DND-41 (cell line): ENCODE data around the gene ZMIZ1.

ENCODE experiments used
- EZH2 ChIP-seq: IDR thresholded peaks from 3 replicates; pipeline ENCODE4 v1.6.1; 2012; ENCODE audit warnings: borderline replicate concordance, low read depth, mild to moderate bottlenecking, moderate library complexity, low read length, inconsistent platforms; ENCODE audit not compliant: severe bottlenecking
- TF ChIP-seq, protein P1 (sequence below): IDR thresholded peaks from 2 replicates; pipeline ENCODE4 v1.5.1; 2012; ENCODE audit warnings: borderline replicate concordance, low read length, moderate library complexity, mild to moderate bottlenecking; ENCODE audit not compliant: poor library complexity, severe bottlenecking; ENCODE audit errors: extremely low read depth

DNA sequence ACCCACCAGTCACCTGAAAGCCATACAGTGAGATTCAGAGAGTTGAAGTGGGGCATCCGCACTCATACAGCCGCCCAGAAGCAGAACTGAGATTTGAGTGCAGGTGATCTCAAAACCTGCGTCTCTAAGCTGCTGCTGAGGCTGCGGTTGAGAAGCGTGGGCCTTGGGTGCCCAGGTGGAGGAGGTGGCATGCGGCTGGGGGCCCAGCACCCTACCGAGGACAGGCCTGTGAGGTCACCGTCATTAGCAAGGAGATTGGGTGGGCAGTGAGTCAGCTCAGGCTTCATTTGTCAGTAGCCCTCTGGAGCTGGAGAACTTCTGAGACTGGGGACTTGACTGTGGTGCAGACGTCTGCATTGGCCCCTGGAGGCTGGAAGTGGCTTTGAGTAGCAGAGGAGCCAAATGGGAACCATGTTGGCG lies 29.8 kb downstream of the ZMIZ1 start:
- TF ChIP-seq, protein P1, sequence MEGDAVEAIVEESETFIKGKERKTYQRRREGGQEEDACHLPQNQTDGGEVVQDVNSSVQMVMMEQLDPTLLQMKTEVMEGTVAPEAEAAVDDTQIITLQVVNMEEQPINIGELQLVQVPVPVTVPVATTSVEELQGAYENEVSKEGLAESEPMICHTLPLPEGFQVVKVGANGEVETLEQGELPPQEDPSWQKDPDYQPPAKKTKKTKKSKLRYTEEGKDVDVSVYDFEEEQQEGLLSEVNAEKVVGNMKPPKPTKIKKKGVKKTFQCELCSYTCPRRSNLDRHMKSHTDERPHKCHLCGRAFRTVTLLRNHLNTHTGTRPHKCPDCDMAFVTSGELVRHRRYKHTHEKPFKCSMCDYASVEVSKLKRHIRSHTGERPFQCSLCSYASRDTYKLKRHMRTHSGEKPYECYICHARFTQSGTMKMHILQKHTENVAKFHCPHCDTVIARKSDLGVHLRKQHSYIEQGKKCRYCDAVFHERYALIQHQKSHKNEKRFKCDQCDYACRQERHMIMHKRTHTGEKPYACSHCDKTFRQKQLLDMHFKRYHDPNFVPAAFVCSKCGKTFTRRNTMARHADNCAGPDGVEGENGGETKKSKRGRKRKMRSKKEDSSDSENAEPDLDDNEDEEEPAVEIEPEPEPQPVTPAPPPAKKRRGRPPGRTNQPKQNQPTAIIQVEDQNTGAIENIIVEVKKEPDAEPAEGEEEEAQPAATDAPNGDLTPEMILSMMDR = no peak
- no peak for TF ChIP-seq EZH2
